GM20000 (cell line): ENCODE results near the gene CCL4.

ENCODE experiments used
- DNase-seq: peaks from one replicate; pipeline ENCODE4 v3.0.0; 2012; ENCODE audit warnings: low spot score
- CTCF ChIP-seq: IDR thresholded peaks from 2 replicates; pipeline ENCODE4 v1.5.1; 2012; ENCODE audit warnings: mild to moderate bottlenecking, control low read depth; ENCODE audit errors: extremely low read depth, missing control alignments

The CCL4 gene

GRCh38 chr17:36142235-36142634 is 38.6 kb downstream of the CCL4 start:
- no peak for DNase-seq
- no peak for TF ChIP-seq CTCF

- TF ChIP-seq CTCF, result no peak
These were observed 39.2 kb downstream of the CCL4 start for GRCh38 chr17:36142806-36143205.

GRCh38 chr17:36144014-36144413 is 40.4 kb downstream of the CCL4 start:
- no peak for DNase-seq
- no peak for TF ChIP-seq CTCF

More at GRCh38 chr17:36142806-36143205, 39.2 kb downstream of the CCL4 start:
- no peak for DNase-seq

- no peak for TF ChIP-seq CTCF
- DNase-seq, result no peak
These were observed 41.5 kb downstream of the CCL4 start for GRCh38 chr17:36144981-36145729.

GRCh38 chr17:36147601-36148000 is 44.0 kb downstream of the CCL4 start:
- no peak for DNase-seq
- no peak for TF ChIP-seq CTCF

- peak; percentile 95 for TF ChIP-seq CTCF
- peak; percentile 78 for DNase-seq
These were observed 45.1 kb downstream of the CCL4 start for GRCh38 chr17:36148559-36149295.

- no peak for DNase-seq
- TF ChIP-seq CTCF, result no peak
These were observed 45.7 kb downstream of the CCL4 start for GRCh38 chr17:36149296-36149820.
